Esophagus squamous epithelium (tissue), 4 donors: ENCODE data around the gene MPL.

ENCODE experiments used
- CTCF ChIP-seq, 6 experiments: fragments of 450-650 bp in 4 of 6; fragments of 200-600 bp in 2 of 6; sonication (generic) in 2 of 6; IDR thresholded peaks; one replicate each; pipeline ENCODE4 v1.5.1; 2016 to 2019; ENCODE audit warnings: antibody characterized with exemption in 6 of 6, mild to moderate bottlenecking in 4 of 6, moderate library complexity in 4 of 6
- POLR2A ChIP-seq, 4 donors: fragments of 450-650 bp; IDR thresholded peaks; one replicate each; pipeline ENCODE4 v1.6.1; 2017; ENCODE audit warnings: antibody characterized with exemption in 4 of 4, mild to moderate bottlenecking in 4 of 4, moderate library complexity in 3 of 4

GRCh38 chr1:43300378-43301094 lies 37.1 kb upstream of the MPL start, which contains the start of gene TIE1:
- TF ChIP-seq CTCF (IDR thresholded peaks at IDR 0.05) (no peak), POLR2A (IDR thresholded peaks at IDR 0.05) (peak in 1 of 4 donors; percentile 31)
